K562 (cell line): ENCODE measurements around the gene CENPE. TPM values are rescaled to one million over a fixed set of nuclear protein-coding genes. Genes with fewer than 3 reads are reported as not detected.

ENCODE experiments used
- ATAC-seq: fragments of 200-7000 bp; cut with Tn5 transposase; 3 replicates; pipeline ENCODE4 v1.9.1; 2020; ENCODE audit warnings: moderate library complexity
- BruUV-seq: library from RNA; stranded (reverse); fragments of 400-500 nt; replicated peaks from 2 replicates; lab custom pipeline; 2021; lab: Mats Ljungman, UMichigan
- CTCF ChIA-PET: fragments of 300-600 bp; formaldehyde crosslinking; extraction: SDS; loops from one replicate; lab custom pipeline; 2021; ENCODE audit warnings: low intra/inter-chr PET ratio; lab: Yijun Ruan, JAX
- POLR2A ChIA-PET: fragments of 300-600, 350-650 bp; sonication (Branson Sonifier 250); formaldehyde crosslinking; extraction: SDS; loops from one replicate; lab custom pipeline; 2021; ENCODE audit warnings: antibody characterized with exemption, inconsistent platforms; lab: Yijun Ruan, JAX
- DNase-seq, 4 experiments: peaks; one replicate each; pipeline versions ENCODE4 v3.0.0 to v3.0.0-alpha.2; 2011 to 2018; ENCODE audit warnings: low spot score in 3 of 4, mixed read lengths in 3 of 4; ENCODE audit errors: extremely low read depth in 1 of 4
- FAIRE-seq: peaks from 2 replicates; lab custom pipeline; 2011; peaks lifted over from hg19 to GRCh38; lab: Jason Lieb, UNC
- H2AFZ ChIP-seq: 2 replicates; pipeline ENCODE4 v1.6.0; 2011; ENCODE audit warnings: low read depth, low read length, control low read depth, inconsistent platforms
- H3K27ac ChIP-seq: fragments of 200-600 bp; 3 replicates; pipeline ENCODE4 v1.8.0; 2011; ENCODE audit warnings: low read depth, mild to moderate bottlenecking, control low read depth, inconsistent platforms, low read length, moderate library complexity, mixed read lengths; ENCODE audit errors: extremely low read depth
- H3K27me3 ChIP-seq, 2 experiments: fragments of 300-600 bp in 1 of 2; 2 replicates in 1 of 2; 3 replicates in 1 of 2; pipeline versions ENCODE4 v1.6.0 to v1.8.0; 2011; ENCODE audit warnings: inconsistent platforms in 2 of 2, low read length in 2 of 2, mild to moderate bottlenecking in 1 of 2, mixed read lengths in 1 of 2, moderate library complexity in 1 of 2; ENCODE audit not compliant: control insufficient read depth in 2 of 2, insufficient read depth in 2 of 2
- H3K36me3 ChIP-seq: fragments of 300-600 bp; 3 replicates; pipeline ENCODE4 v1.8.0; 2011; ENCODE audit warnings: mild to moderate bottlenecking, low read length, inconsistent platforms; ENCODE audit not compliant: control insufficient read depth, insufficient read depth
- H3K4me1 ChIP-seq, 2 experiments: fragments of 200-600 bp in 1 of 2; replicated peaks in 1 of 2; 2 replicates in 1 of 2; 3 replicates in 1 of 2; pipeline versions ENCODE4 v1.5.1 to v1.8.0; 2011; ENCODE audit warnings: inconsistent platforms in 2 of 2, low read length in 2 of 2, mild to moderate bottlenecking in 1 of 2, mixed read lengths in 1 of 2, moderate library complexity in 1 of 2; ENCODE audit not compliant: control insufficient read depth in 2 of 2, insufficient read depth in 2 of 2
- H3K4me2 ChIP-seq: 2 replicates; pipeline ENCODE4 v1.6.1; 2011; ENCODE audit warnings: low read length, control low read depth, inconsistent platforms, mixed read lengths; ENCODE audit not compliant: insufficient read depth
- H3K4me3 ChIP-seq: fragments of 200-600 bp; sonication (generic), shearing (Covaris generic); 2 replicates; pipeline ENCODE4 v1.5.1; 2016; ENCODE audit warnings: control low read depth, inconsistent platforms
- H3K79me2 ChIP-seq: fragments of 200-600 bp; 3 replicates; pipeline ENCODE4 v1.8.0; 2011; ENCODE audit warnings: low read length, inconsistent platforms; ENCODE audit not compliant: control insufficient read depth, insufficient read depth
- H3K9ac ChIP-seq, 2 experiments: 2 replicates each; pipeline versions ENCODE4 v1.6.0 to v1.6.1; 2011; ENCODE audit warnings: low read depth in 2 of 2, low read length in 2 of 2, control low read depth in 1 of 2, inconsistent platforms in 1 of 2, mild to moderate bottlenecking in 1 of 2, mixed read lengths in 1 of 2; ENCODE audit not compliant: insufficient read depth in 1 of 2
- H3K9me1 ChIP-seq: one replicate; pipeline ENCODE4 v1.6.0; 2011; ENCODE audit warnings: inconsistent platforms, mild to moderate bottlenecking, low read length, moderate library complexity; ENCODE audit not compliant: control insufficient read depth, insufficient read depth
- H3K9me3 ChIP-seq: replicated peaks from 2 replicates; pipeline ENCODE4 v1.5.1; 2011; ENCODE audit warnings: low read depth, low read length, inconsistent platforms; ENCODE audit not compliant: control insufficient read depth, insufficient read depth
- H4K20me1 ChIP-seq: replicated peaks from 2 replicates; pipeline ENCODE4 v1.6.1; 2011; ENCODE audit warnings: low read length, inconsistent platforms, mixed read lengths; ENCODE audit not compliant: control insufficient read depth, insufficient read depth
- CBX8 ChIP-seq: fragments of 200-600 bp; sonication (generic); IDR thresholded peaks from 2 replicates; pipeline ENCODE4 v1.6.1; 2012; ENCODE audit warnings: borderline replicate concordance, mixed run types, low read depth, mild to moderate bottlenecking, moderate library complexity, mixed read lengths, low read length, control low read depth, inconsistent platforms; ENCODE audit not compliant: poor library complexity, severe bottlenecking; ENCODE audit errors: extremely low read depth
- CXXC5 ChIP-seq: fragments of 250-450 bp; sonication (Bioruptor Pico); IDR thresholded peaks from 2 replicates; pipeline ENCODE4 v1.8.0; 2022; ENCODE audit warnings: inconsistent platforms, mild to moderate bottlenecking, moderate library complexity
- FOXJ2 ChIP-seq: fragments of 200-800 bp; sonication (Bioruptor generic); IDR thresholded peaks from 2 replicates; pipeline ENCODE4 v1.6.1; 2016; ENCODE audit warnings: missing genetic modification characterization, missing compliant biosample characterization
- HCFC1 ChIP-seq: IDR thresholded peaks from 2 replicates; pipeline ENCODE4 v1.6.1; 2012; ENCODE audit warnings: low read depth, low read length, improper control_type of control experiment
- HNRNPK ChIP-seq: fragments of 200-400 bp; formaldehyde crosslinking; IDR thresholded peaks from one replicate; pipeline ENCODE4 v1.6.1; 2018; ENCODE audit warnings: mild to moderate bottlenecking, low read depth, low read length; ENCODE audit not compliant: poor library complexity, severe bottlenecking
- NEUROD1 ChIP-seq: fragments of 150-350 bp; IDR thresholded peaks from 2 replicates; pipeline ENCODE4 v1.6.1; 2014; ENCODE audit warnings: borderline replicate concordance, low read length, low read depth; ENCODE audit not compliant: partially characterized antibody
- TAL1 ChIP-seq: fragments of 450-650 bp; IDR thresholded peaks from 2 replicates; pipeline ENCODE4 v1.6.1; 2016; ENCODE audit warnings: mild to moderate bottlenecking
- TCF3 ChIP-seq: sonication (generic); formaldehyde crosslinking; IDR thresholded peaks from 2 replicates; pipeline ENCODE4 v1.4.0; 2020; ENCODE audit warnings: mild to moderate bottlenecking, missing genetic modification reagents
- TEAD1 ChIP-seq, 2 experiments: fragments of 450-650 bp in 1 of 2; sonication (generic) in 1 of 2; formaldehyde crosslinking; IDR thresholded peaks; 2 replicates each; pipeline versions ENCODE4 v1.4.0 to v1.8.0; 2020 to 2022; ENCODE audit warnings: mild to moderate bottlenecking in 2 of 2, missing genetic modification reagents in 1 of 2
- ZHX1 ChIP-seq: fragments of 150-350 bp; conservative IDR thresholded peaks from 2 replicates; pipeline ENCODE4 v1.6.1; 2014; ENCODE audit warnings: low read length
- ZKSCAN1 ChIP-seq: fragments of 150-350 bp; IDR thresholded peaks from 2 replicates; pipeline ENCODE4 v1.6.1; 2016; ENCODE audit warnings: low read depth, low read length
- ZNF512 ChIP-seq: IDR thresholded peaks from 2 replicates; pipeline ENCODE4 v1.6.1; 2016; ENCODE audit warnings: missing genetic modification characterization, missing compliant biosample characterization
- ZNF518B ChIP-seq: fragments of 250-450 bp; sonication (Bioruptor Pico); IDR thresholded peaks from 2 replicates; pipeline ENCODE4 v1.5.0; 2021; ENCODE audit warnings: mild to moderate bottlenecking, moderate library complexity
- ZNF696 ChIP-seq: fragments of 250-450 bp; sonication (Bioruptor Pico); conservative IDR thresholded peaks from 2 replicates; pipeline ENCODE4 v1.4.0; 2020; ENCODE audit warnings: mild to moderate bottlenecking, moderate library complexity
- WGBS: fragments of 100-300 bp; shearing (Covaris generic); methylation state at CpG from one replicate; pipeline ENCODE4 v1.1.6; 2016; ENCODE audit warnings: low coverage, mixed read lengths; ENCODE audit not compliant: insufficient coverage; ENCODE audit errors: missing lambda C conversion rate; 5-methylcytosine and 5-hydroxymethylcytosine counted together
- in situ Hi-C: fragments of 300-500 bp; cut with MboI; formaldehyde crosslinking; loops from 4 replicates; pipeline ENCODE4 v1.15.0; 2018; ENCODE audit warnings: inconsistent platforms, mixed read lengths
- intact Hi-C: fragments of 100-400 bp; cut with micrococcal nuclease; formaldehyde crosslinking; loops from 2 replicates; pipeline ENCODE4 v1.14.2; 2022
- polyA plus RNA-seq, 8 experiments: library from polyadenylated mRNA; depleted of rRNA in 4 of 8; stranded (reverse) in 5 of 8; unstranded in 3 of 8; fragments of >200 nt; fragmentation: Nextera tagmentation in 2 of 8; fragmentation: Illumina TruSeq in 1 of 8; extraction: Ambion mirVana in 2 of 8; extraction: Trizol in 1 of 8; gene quantifications; 2 replicates each; pipeline versions ENCODE4 v1.2.1 to v1.2.3, GENCODE V29; 2011 to 2014; ENCODE audit warnings: inconsistent platforms in 1 of 8, missing spikeins in 1 of 8
- total RNA-seq, 7 experiments: library from RNA; depleted of rRNA in 6 of 7; stranded (reverse); fragments of >200 nt in 6 of 7; fragmentation: Illumina TruSeq in 2 of 7; extraction: Trizol in 2 of 7; gene quantifications; 2 replicates each; pipeline versions ENCODE4 v1.2.1 to v1.2.3, GENCODE V29; 2011 to 2021; ENCODE audit warnings: low replicate concordance in 1 of 7

The CENPE gene
- total and polyA plus RNA-seq, 9 of the 15 experiments (the other 6 are each of a cell fraction or from before 2014, with no cell fraction given): 9.9 to 53.2 (median 27.4) TPM

GRCh38 chr4:103126126-103126525, 72.0 kb downstream of the CENPE start (continued):
- TF ChIP-seq ZNF518B (CRISPR knock-in tag) (no peak), CBX8 (no peak), ZKSCAN1 (no peak)

GRCh38 chr4:103123114-103123513, 75.0 kb downstream of the CENPE start:
- H4K20me1 ChIP-seq: no peaks in the 10 kb centered on the region
- H3K9me1 ChIP-seq: no peaks in the 10 kb centered on the region
- H3K27ac ChIP-seq: no peak overlapping the region
- no peak overlapping the region for H3K9ac ChIP-seq
- H3K4me2 ChIP-seq: no peak overlapping the region
- CTCF ChIA-PET: no interaction called here
- FAIRE-seq (no peak), DNase-seq (no peak), ATAC-seq (no peak)
- H3K9me3 ChIP-seq: no peaks in the 10 kb centered on the region
- intact Hi-C loops (no loop called here), in situ Hi-C loops (no loop called here)
- H3K36me3 ChIP-seq: peaks cover 43% of the 10 kb centered on the region
- no TSS peak for BruUV-seq
- no peaks in the 10 kb centered on the region for H3K79me2 ChIP-seq
- H2AFZ ChIP-seq: no peak overlapping the region
- no peak overlapping the region for H3K4me3 ChIP-seq
- 66% methylated on average over 3 of the region's 3 CpGs for WGBS
- H3K27me3 ChIP-seq: no peaks in the 10 kb centered on the region
- POLR2A ChIA-PET: no interaction called here
- no peaks in the 10 kb centered on the region for H3K4me1 ChIP-seq
- TF ChIP-seq HNRNPK (no peak), NEUROD1 (no peak), ZNF512 (no peak), TAL1 (no peak), TCF3 (no peak), TEAD1 (CRISPR knock-in tag; IDR thresholded peaks at IDR 0.05) (no peak), ZNF696 (CRISPR knock-in tag) (no peak), ZHX1 (no peak), HCFC1 (no peak), FOXJ2 (tag) (no peak), CXXC5 (CRISPR knock-in tag) (no peak)
